IMR-90 (cell line): ENCODE results near the gene SVIP. TPM values are rescaled to one million over a fixed set of nuclear protein-coding genes. Genes with fewer than 3 reads are reported as not detected.

ENCODE experiments used
- ATAC-seq: fragments of 200-7000 bp; cut with Tn5 transposase; 2 replicates; pipeline ENCODE4 v1.9.1; 2020; ENCODE audit warnings: low read depth, mild to moderate bottlenecking, moderate library complexity
- BruUV-seq: library from RNA; stranded (reverse); fragments of 400-500 nt; replicated peaks from 2 replicates; lab custom pipeline; 2021; lab: Mats Ljungman, UMichigan
- CTCF ChIA-PET: fragments of 300-600 bp; formaldehyde crosslinking; extraction: SDS; loops from one replicate; lab custom pipeline; 2021; ENCODE audit warnings: antibody characterized with exemption; lab: Yijun Ruan, JAX
- POLR2A ChIA-PET: fragments of 300-600 bp; sonication (Branson Sonifier 250); formaldehyde crosslinking; loops from one replicate; lab custom pipeline; 2022; ENCODE audit warnings: antibody characterized with exemption; ENCODE audit not compliant: unreplicated experiment; lab: Charles Lee
- DNase-seq: peaks from one replicate; pipeline ENCODE4 v3.0.0; 2013
- H2AFZ ChIP-seq: replicated peaks from 2 replicates; pipeline ENCODE3; 2013; ENCODE audit warnings: low read length, mild to moderate bottlenecking; ENCODE audit not compliant: poor library complexity
- H2AK5ac ChIP-seq: 2 replicates; pipeline ENCODE4 v1.6.1; 2013; ENCODE audit warnings: low read depth, low read length, inconsistent platforms
- H2AK9ac ChIP-seq: replicated peaks from 2 replicates; pipeline ENCODE3; 2013; ENCODE audit warnings: mild to moderate bottlenecking, low read depth, low read length, moderate library complexity; ENCODE audit not compliant: poor library complexity
- H2BK120ac ChIP-seq: 2 replicates; pipeline ENCODE4 v1.6.1; 2013; ENCODE audit warnings: low read depth, low read length, inconsistent platforms
- H2BK15ac ChIP-seq: 3 replicates; pipeline ENCODE4 v1.6.1; 2013; ENCODE audit warnings: low read depth, low read length, inconsistent platforms
- H2BK20ac ChIP-seq: 2 replicates; pipeline ENCODE4 v1.6.1; 2013; ENCODE audit warnings: low read depth, mild to moderate bottlenecking, inconsistent platforms, low read length, moderate library complexity
- H2BK5ac ChIP-seq: 2 replicates; pipeline ENCODE4 v1.6.1; 2013; ENCODE audit warnings: mild to moderate bottlenecking, low read depth, low read length, inconsistent platforms; ENCODE audit not compliant: poor library complexity, severe bottlenecking
- H3K14ac ChIP-seq: replicated peaks from 2 replicates; pipeline ENCODE4 v1.6.1; 2013; ENCODE audit warnings: low read depth, low read length, inconsistent platforms
- H3K18ac ChIP-seq: 2 replicates; pipeline ENCODE4 v1.6.1; 2013; ENCODE audit warnings: low read depth, low read length, control low read depth
- H3K23ac ChIP-seq: 2 replicates; pipeline ENCODE4 v1.6.1; 2013; ENCODE audit warnings: low read depth, low read length, inconsistent platforms
- H3K27ac ChIP-seq: 2 replicates; pipeline ENCODE4 v1.5.1; 2013; ENCODE audit warnings: mild to moderate bottlenecking, control low read depth, low read length; ENCODE audit not compliant: insufficient read depth
- H3K27me3 ChIP-seq: 2 replicates; pipeline ENCODE4 v1.6.1; 2013; ENCODE audit warnings: low read length; ENCODE audit not compliant: control insufficient read depth, insufficient read depth
- H3K36me3 ChIP-seq: 2 replicates; pipeline ENCODE4 v1.6.1; 2013; ENCODE audit warnings: low read length, mixed read lengths; ENCODE audit not compliant: control insufficient read depth, insufficient read depth
- H3K4ac ChIP-seq: 2 replicates; pipeline ENCODE4 v1.6.1; 2013; ENCODE audit warnings: low read depth, low read length, inconsistent platforms
- H3K4me1 ChIP-seq: 2 replicates; pipeline ENCODE4 v1.6.1; 2013; ENCODE audit warnings: low read length, mixed read lengths; ENCODE audit not compliant: control insufficient read depth, insufficient read depth
- H3K4me2 ChIP-seq: 2 replicates; pipeline ENCODE4 v1.6.1; 2013; ENCODE audit warnings: low read depth, mild to moderate bottlenecking, control low read depth, low read length, moderate library complexity
- H3K4me3 ChIP-seq: 2 replicates; pipeline ENCODE4 v1.5.1; 2013; ENCODE audit warnings: low read depth, mild to moderate bottlenecking, control low read depth, low read length, moderate library complexity; ENCODE audit not compliant: insufficient read depth
- H3K56ac ChIP-seq: 2 replicates; pipeline ENCODE4 v1.6.1; 2013; ENCODE audit warnings: low read length, inconsistent platforms; ENCODE audit not compliant: insufficient read depth; ENCODE audit errors: extremely low read depth
- H3K79me1 ChIP-seq, 2 experiments: 2 replicates each; pipeline ENCODE4 v1.6.1; 2013; ENCODE audit warnings: low read length in 2 of 2, inconsistent platforms in 1 of 2, low read depth in 1 of 2
- H3K9ac ChIP-seq: 2 replicates; pipeline ENCODE4 v1.6.1; 2013; ENCODE audit warnings: low read depth, low read length, control low read depth
- H3K9me1 ChIP-seq: 2 replicates; pipeline ENCODE4 v1.6.1; 2013; ENCODE audit warnings: low read length, inconsistent platforms; ENCODE audit not compliant: insufficient read depth
- H3K9me3 ChIP-seq: 2 replicates; pipeline ENCODE4 v1.6.1; 2013; ENCODE audit warnings: low read length; ENCODE audit not compliant: control insufficient read depth, insufficient read depth
- H4K20me1 ChIP-seq: 2 replicates; pipeline ENCODE4 v1.6.1; 2013; ENCODE audit warnings: low read length, inconsistent platforms; ENCODE audit not compliant: insufficient read depth
- H4K5ac ChIP-seq: 2 replicates; pipeline ENCODE4 v1.6.1; 2013; ENCODE audit warnings: mild to moderate bottlenecking, low read depth, low read length, control low read depth
- H4K8ac ChIP-seq, 2 experiments: 2 replicates each; pipeline ENCODE4 v1.6.1; 2013; ENCODE audit warnings: low read depth in 2 of 2, low read length in 2 of 2, control low read depth in 1 of 2, inconsistent platforms in 1 of 2
- H4K91ac ChIP-seq: 2 replicates; pipeline ENCODE4 v1.6.1; 2013; ENCODE audit warnings: low read depth, low read length, inconsistent platforms; ENCODE audit not compliant: insufficient read depth
- BHLHE40 ChIP-seq: fragments of 150-350 bp; IDR thresholded peaks from 2 replicates; pipeline ENCODE4 v1.6.1; 2016; ENCODE audit warnings: mild to moderate bottlenecking, low read depth, low read length
- CEBPB ChIP-seq: IDR thresholded peaks from 2 replicates; pipeline ENCODE4 v1.6.1; 2012; ENCODE audit warnings: low read depth, low read length, improper control_type of control experiment
- CHD1 ChIP-seq: IDR thresholded peaks from 2 replicates; pipeline ENCODE4 v1.6.1; 2012; ENCODE audit warnings: low read depth, low read length, improper control_type of control experiment
- CTCF ChIP-seq: conservative IDR thresholded peaks from 2 replicates; pipeline ENCODE4 v1.5.1; 2012; ENCODE audit warnings: mild to moderate bottlenecking, low read depth, low read length, improper control_type of control experiment
- ELK1 ChIP-seq: fragments of 150-350 bp; IDR thresholded peaks from 2 replicates; pipeline ENCODE4 v1.6.1; 2016; ENCODE audit warnings: low read depth, mild to moderate bottlenecking, low read length, moderate library complexity, borderline replicate concordance
- FOS ChIP-seq: fragments of 150-350 bp; IDR thresholded peaks from 2 replicates; pipeline ENCODE4 v1.6.1; 2016; ENCODE audit warnings: low read depth, low read length
- MAFK ChIP-seq: IDR thresholded peaks from 2 replicates; pipeline ENCODE4 v1.6.1; 2012; ENCODE audit warnings: low read depth, low read length, improper control_type of control experiment
- MAZ ChIP-seq: IDR thresholded peaks from 2 replicates; pipeline ENCODE4 v1.6.1; 2012; ENCODE audit warnings: low read depth, mild to moderate bottlenecking, low read length, improper control_type of control experiment, moderate library complexity, borderline replicate concordance
- MXI1 ChIP-seq: IDR thresholded peaks from 2 replicates; pipeline ENCODE4 v1.6.1; 2012; ENCODE audit warnings: low read depth, mild to moderate bottlenecking, low read length, moderate library complexity, borderline replicate concordance
- NFE2L2 ChIP-seq: fragments of 150-350 bp; IDR thresholded peaks from 2 replicates; pipeline ENCODE4 v1.6.1; 2016; ENCODE audit warnings: low read depth, mild to moderate bottlenecking, low read length
- POLR2A ChIP-seq: IDR thresholded peaks from 2 replicates; pipeline ENCODE4 v1.6.1; 2012; ENCODE audit warnings: mild to moderate bottlenecking, low read depth, low read length
- RAD21 ChIP-seq: IDR thresholded peaks from 2 replicates; pipeline ENCODE4 v1.6.1; 2012; ENCODE audit warnings: low read length, improper control_type of control experiment
- RCOR1 ChIP-seq: IDR thresholded peaks from 2 replicates; pipeline ENCODE4 v1.6.1; 2012; ENCODE audit warnings: mild to moderate bottlenecking, low read length, improper control_type of control experiment; ENCODE audit not compliant: insufficient replicate concordance
- RFX5 ChIP-seq: IDR thresholded peaks from 2 replicates; pipeline ENCODE4 v1.8.0; 2012; ENCODE audit warnings: low read depth, mild to moderate bottlenecking, low read length, moderate library complexity
- SMC3 ChIP-seq: fragments of 150-350 bp; IDR thresholded peaks from 2 replicates; pipeline ENCODE4 v1.6.1; 2016; ENCODE audit warnings: low read depth, mild to moderate bottlenecking, antibody characterized with exemption, low read length, moderate library complexity
- USF2 ChIP-seq: fragments of 150-350 bp; IDR thresholded peaks from 2 replicates; pipeline ENCODE4 v1.6.1; 2017; ENCODE audit warnings: mild to moderate bottlenecking, antibody characterized with exemption, low read length, low read depth
- WGBS, 2 experiments: methylation state at CpG; one replicate each; pipeline versions ENCODE4 v1.1.5 to v1.1.7; 2013; ENCODE audit warnings: missing lambda C conversion rate in 2 of 2; ENCODE audit not compliant: insufficient read length in 1 of 2; ENCODE audit errors: extremely low coverage in 2 of 2; 5-methylcytosine and 5-hydroxymethylcytosine counted together
- dilution Hi-C: fragments of 300-500 bp; cut with HindIII; formaldehyde crosslinking; loops from one replicate; pipeline ENCODE4 v1.14.3; 2018; ENCODE audit warnings: low sequenced_read_pairs; ENCODE audit not compliant: unreplicated experiment
- in situ Hi-C: fragments of 300-500 bp; cut with MboI; formaldehyde crosslinking; loops from 3 replicates; pipeline ENCODE4 v1.14.3; 2019; ENCODE audit warnings: low sequenced_read_pairs, inconsistent platforms, mixed read lengths
- intact Hi-C: fragments of 100-400 bp; cut with micrococcal nuclease; formaldehyde crosslinking; loops from 2 replicates; pipeline ENCODE4 v1.10.0; 2022
- polyA plus RNA-seq, 3 experiments: library from polyadenylated mRNA; depleted of rRNA; stranded (reverse); fragments of >200 nt; gene quantifications; 2 replicates each; pipeline ENCODE4 v1.2.3, GENCODE V29; 2012; ENCODE audit warnings: low replicate concordance in 1 of 3
- total RNA-seq: library from RNA; depleted of rRNA; stranded (reverse); fragments of >200 nt; gene quantifications from 2 replicates; pipeline ENCODE4 v1.2.3, GENCODE V29; 2012

The SVIP gene
- total and polyA plus RNA-seq, 2 of the 4 experiments (the other 2 are of a cell fraction), result 2.0 to 6.8 TPM

- Histone ChIP-seq H3K56ac (no peak overlapping the region), H4K5ac (no peak overlapping the region), H3K79me1 (no peaks in the 10 kb centered on the region), H2BK5ac (no peak overlapping the region), H2BK120ac (no peak overlapping the region), H3K4me3 (no peak overlapping the region), H3K4me2 (no peak overlapping the region), H3K27me3 (no peaks in the 10 kb centered on the region; the same call in 1 of the 2 replicates), H3K4me1 (no peaks in the 10 kb centered on the region), H3K36me3 (no peaks in the 10 kb centered on the region), H3K14ac (no peak overlapping the region), H2BK15ac (no peak overlapping the region), H4K91ac (no peak overlapping the region), H3K9ac (no peak overlapping the region), H3K27ac (no peak overlapping the region), H2AK5ac (no peak overlapping the region), H2AFZ (no peak overlapping the region), H3K18ac (no peak overlapping the region), H2AK9ac (no peak overlapping the region), H4K20me1 (no peaks in the 10 kb centered on the region), H4K8ac (no peak overlapping the region), H2BK20ac (no peak overlapping the region), H3K23ac (no peak overlapping the region), H3K9me3 (no peaks in the 10 kb centered on the region), H3K4ac (no peak overlapping the region), H3K9me1 (no peaks in the 10 kb centered on the region)
- in situ Hi-C loops, result no loop called here
- TF ChIP-seq MAZ (no peak), SMC3 (no peak), CHD1 (no peak), RCOR1 (no peak), CEBPB (no peak), FOS (no peak), ELK1 (no peak), RFX5 (no peak), MAFK (no peak), POLR2A (no peak), USF2 (no peak), BHLHE40 (no peak), RAD21 (no peak), CTCF (no peak), MXI1 (no peak), NFE2L2 (no peak)
- WGBS, 2 experiments, result 100% methylated on average over 1 of the region's 5 CpGs; no CpG with 5 or more reads in 1 of the 2 experiments
- BruUV-seq, result no TSS peak
- POLR2A ChIA-PET, result no interaction called here
- intact Hi-C loops, result no loop called here
- dilution Hi-C loops, result no loop called here
- DNase-seq (no peak), ATAC-seq (no peak)
- CTCF ChIA-PET, result no interaction called here
Measured at GRCh38 chr11:22800482-22800881, 29.1 kb downstream of the SVIP start.
